OCI-LY3 (cell line): ENCODE measurements around the gene GPR162.
A peak's percentile ranks its signal among the peaks of the same experiment; 100 is the strongest.

Experiments
- H2AFZ ChIP-seq: fragments of 200-600, 300-600 bp; shearing (Covaris generic); 2 replicates; pipeline ENCODE4 v1.6.0; 2014; ENCODE audit warnings: antibody characterized with exemption, low read depth, low read length
- H3K27ac ChIP-seq: fragments of 200-600, 300-600 bp; sonication (generic); 2 replicates; pipeline ENCODE4 v1.5.1; 2014; ENCODE audit warnings: mild to moderate bottlenecking, low read length, moderate library complexity, mixed read lengths
- H3K27me3 ChIP-seq: fragments of 200-600, 300-600 bp; sonication (generic); 2 replicates; pipeline ENCODE4 v1.6.1; 2014; ENCODE audit warnings: low read depth, low read length, mixed read lengths
- H3K36me3 ChIP-seq: fragments of 200-600, 300-600 bp; sonication (generic); replicated peaks from 2 replicates; pipeline ENCODE3; 2014; ENCODE audit warnings: low read depth, low read length, mixed read lengths
- H3K4me1 ChIP-seq: fragments of 300-600, 200-600 bp; sonication (generic); 2 replicates; pipeline ENCODE4 v1.6.1; 2014; ENCODE audit warnings: low read length, mixed read lengths
- H3K4me2 ChIP-seq: fragments of 200-600, 300-600 bp; sonication (generic); 2 replicates; pipeline ENCODE4 v1.6.1; 2014; ENCODE audit warnings: low read length, mixed read lengths
- H3K4me3 ChIP-seq: fragments of 300-600, 200-600 bp; sonication (generic); 2 replicates; pipeline ENCODE4 v1.5.1; 2014; ENCODE audit warnings: antibody characterized with exemption, mild to moderate bottlenecking, low read length, moderate library complexity
- H3K79me2 ChIP-seq: fragments of 300-600, 200-600 bp; shearing (Covaris generic); 2 replicates; pipeline ENCODE4 v1.6.1; 2014; ENCODE audit warnings: mild to moderate bottlenecking, low read length, mixed read lengths
- H3K9ac ChIP-seq: fragments of 300-600, 200-600 bp; shearing (Covaris generic); 2 replicates; pipeline ENCODE4 v1.6.0; 2014; ENCODE audit warnings: mild to moderate bottlenecking, low read length, moderate library complexity
- H3K9me3 ChIP-seq: fragments of 200-600, 300-600 bp; shearing (Covaris generic); 2 replicates; pipeline ENCODE4 v1.6.1; 2014; ENCODE audit warnings: low read length, mixed read lengths; ENCODE audit not compliant: insufficient read depth
- H4K20me1 ChIP-seq: fragments of 200-600, 300-600 bp; sonication (generic); 2 replicates; pipeline ENCODE4 v1.6.1; 2016; ENCODE audit warnings: low read length, mixed read lengths; ENCODE audit not compliant: insufficient read depth
- CTCF ChIP-seq: fragments of 200-600, 300-600 bp; sonication (generic); IDR thresholded peaks from 2 replicates; pipeline ENCODE4 v1.5.1; 2014; ENCODE audit warnings: antibody characterized with exemption, low read length, low read depth
- EZH2phosphoT487 ChIP-seq: fragments of 200-600 bp; shearing (Covaris generic); IDR thresholded peaks from 2 replicates; pipeline ENCODE4 v1.6.1; 2018; ENCODE audit warnings: antibody characterized with exemption, mixed run types, low read depth

The GPR162 gene

DNA sequence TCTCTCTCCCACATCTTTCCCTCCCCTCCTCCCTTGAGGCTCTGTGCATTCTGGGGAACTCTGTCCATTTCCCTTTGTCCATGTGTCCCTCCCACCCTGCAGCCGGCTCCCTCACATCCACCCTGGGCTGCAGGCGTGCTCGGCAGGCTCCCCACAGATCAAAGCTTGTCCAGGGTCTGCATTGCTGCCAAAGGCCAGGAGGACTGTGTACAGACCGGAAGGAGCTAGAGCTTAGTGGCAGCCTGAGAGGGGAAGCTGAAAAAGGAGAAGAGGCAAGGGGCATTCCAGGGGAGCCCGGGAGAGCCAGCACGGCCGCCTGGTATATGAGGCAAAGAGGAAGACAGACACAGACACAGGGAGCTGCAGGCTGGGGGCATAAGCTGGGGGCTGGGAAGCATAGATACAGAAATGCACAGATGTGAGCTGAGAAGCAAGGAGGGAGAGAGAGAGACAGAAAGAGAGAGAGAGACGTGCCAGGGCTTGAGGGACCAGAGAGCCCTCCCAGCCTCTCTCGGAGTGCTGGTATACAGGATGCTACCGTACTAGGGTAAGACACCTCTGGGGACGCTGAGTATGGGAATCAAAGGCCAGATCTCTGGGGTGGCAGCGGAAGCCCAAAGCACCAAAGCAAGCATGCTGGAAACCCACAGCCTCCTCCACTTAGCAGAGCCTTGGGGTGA is 29.0 kb upstream of the GPR162 start:
- Histone ChIP-seq H2AFZ (peak overlapping the region; percentile 92), H4K20me1 (no peaks in the 10 kb centered on the region), H3K9ac (peak overlapping the region; percentile 2; the same call in 1 of the 2 replicates)

GRCh38 chr12:6795088-6795487 is 26.5 kb upstream of the GPR162 start:
- no peak for TF ChIP-seq CTCF
- TF ChIP-seq EZH2phosphoT487, result no peak

More for the DNA sequence above, 29.0 kb upstream of the GPR162 start:
- no peaks in the 10 kb centered on the region for H3K9me3 ChIP-seq
- peaks cover 15% of the 10 kb centered on the region for H3K4me1 ChIP-seq
- TF ChIP-seq EZH2phosphoT487, result no peak
- no peak for TF ChIP-seq CTCF
- H3K4me2 ChIP-seq, result peak overlapping the region; percentile 41
- H3K27ac ChIP-seq, result no peak overlapping the region
- H3K36me3 ChIP-seq, result no peaks in the 10 kb centered on the region
- no peak overlapping the region for H3K4me3 ChIP-seq
- H3K27me3 ChIP-seq, result no peaks in the 10 kb centered on the region
- no peaks in the 10 kb centered on the region for H3K79me2 ChIP-seq

DNA sequence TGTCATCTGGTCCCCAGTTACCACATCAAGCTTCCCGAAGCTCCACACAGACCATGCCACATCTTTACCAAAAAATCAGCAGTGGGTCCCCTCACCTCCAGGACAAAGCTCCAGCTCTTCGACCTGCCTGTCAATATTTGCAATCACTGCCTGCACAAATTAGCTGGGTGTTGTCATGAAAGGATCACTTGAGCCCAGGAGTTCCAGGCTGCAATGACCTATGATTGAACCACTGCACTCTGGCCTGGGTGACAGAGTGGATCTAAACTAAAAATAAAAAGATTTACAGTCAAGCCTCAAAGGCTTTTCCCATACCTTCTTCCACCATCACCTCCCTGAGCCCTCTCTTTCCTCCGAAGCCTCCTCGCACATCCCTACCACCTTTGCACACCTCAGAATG is 25.0 kb upstream of the GPR162 start:
- Histone ChIP-seq H3K9me3 (no peaks in the 10 kb centered on the region), H3K4me2 (no peak overlapping the region), H4K20me1 (no peaks in the 10 kb centered on the region), H2AFZ (no peak overlapping the region), H3K36me3 (no peaks in the 10 kb centered on the region), H3K79me2 (no peaks in the 10 kb centered on the region), H3K27ac (no peak overlapping the region), H3K27me3 (no peaks in the 10 kb centered on the region), H3K4me1 (peaks cover 15% of the 10 kb centered on the region), H3K4me3 (no peak overlapping the region), H3K9ac (no peak overlapping the region)
- TF ChIP-seq EZH2phosphoT487 (no peak), CTCF (no peak)

More at GRCh38 chr12:6795088-6795487, 26.5 kb upstream of the GPR162 start:
- Histone ChIP-seq H2AFZ (no peak overlapping the region), H4K20me1 (no peaks in the 10 kb centered on the region), H3K27me3 (no peaks in the 10 kb centered on the region), H3K79me2 (no peaks in the 10 kb centered on the region), H3K36me3 (no peaks in the 10 kb centered on the region), H3K4me2 (no peak overlapping the region), H3K9ac (no peak overlapping the region), H3K27ac (no peak overlapping the region), H3K4me1 (peaks cover 15% of the 10 kb centered on the region), H3K4me3 (no peak overlapping the region), H3K9me3 (no peaks in the 10 kb centered on the region)

GRCh38 chr12:6799147-6799546 is 22.5 kb upstream of the GPR162 start:
- H3K79me2 ChIP-seq, result no peaks in the 10 kb centered on the region
- TF ChIP-seq CTCF, result no peak
- H3K36me3 ChIP-seq, result no peaks in the 10 kb centered on the region
- no peaks in the 10 kb centered on the region for H3K4me1 ChIP-seq
- no peak overlapping the region for H3K4me2 ChIP-seq
- no peak overlapping the region for H3K4me3 ChIP-seq
- H3K9ac ChIP-seq, result no peak overlapping the region
- no peaks in the 10 kb centered on the region for H4K20me1 ChIP-seq
- no peaks in the 10 kb centered on the region for H3K27me3 ChIP-seq
- H3K9me3 ChIP-seq, result no peaks in the 10 kb centered on the region
- no peak overlapping the region for H2AFZ ChIP-seq
- H3K27ac ChIP-seq, result no peak overlapping the region
